ENCODE results near the gene SARDH. TPM values are rescaled to one million over a fixed set of nuclear protein-coding genes. Genes with fewer than 3 reads are reported as not detected.

The SARDH gene
- polyA plus RNA-seq, 3 donors: not detected

DNA sequence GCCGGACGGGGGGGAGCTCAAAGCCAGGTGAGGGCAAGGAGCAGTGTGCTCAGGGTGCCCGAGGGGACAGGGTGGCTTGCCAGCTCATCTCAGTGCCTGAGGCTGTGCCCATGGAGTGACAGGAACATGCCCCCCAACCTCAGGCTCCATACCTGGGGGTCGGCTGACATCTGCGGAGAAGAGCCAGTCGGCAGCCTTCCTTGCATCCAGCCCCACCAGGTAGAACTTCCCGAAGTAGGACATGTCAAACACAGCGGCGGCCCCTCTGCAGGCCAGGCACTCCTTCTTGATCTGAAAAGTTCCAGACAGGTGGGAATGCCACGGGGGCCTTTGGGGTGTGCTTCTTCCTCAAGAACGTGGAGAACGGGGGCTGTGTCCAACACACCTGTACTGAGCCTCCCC is 42.1 kb downstream of the SARDH start:
- 97% methylated on average over 10 of the region's 12 CpGs for WGBS (ENCODE audit: insufficient coverage)
- no peak overlapping the region for H3K9ac ChIP-seq (ENCODE audit: insufficient read depth, low read length, poor library complexity, severe bottlenecking)
- H3K79me2 ChIP-seq (ENCODE audit: insufficient read depth, low read length): no peaks in the 10 kb centered on the region
- intact Hi-C loops (cut with micrococcal nuclease): no loop called here
- H3K4me3 Mint-ChIP-seq: no peak overlapping the region
- H3K9me3 ChIP-seq (replicated peaks in 1 of 2; ENCODE audit: control insufficient read depth in 1 of 2, insufficient read depth in 1 of 2, low read length in 2 of 2): no peaks in the 10 kb centered on the region
- H3K4me1 Mint-ChIP-seq: no peaks in the 10 kb centered on the region
- peaks cover 5 to 12% (median 9%) of the 10 kb centered on the region in 3 donors for H3K27me3 Mint-ChIP-seq (ENCODE audit: low read depth in 3 of 3)
- no peak overlapping the region for H3K4me2 ChIP-seq (replicated peaks; ENCODE audit: extremely low read depth, low read length, poor library complexity, severe bottlenecking)
- H3K27ac Mint-ChIP-seq: no peak overlapping the region
- H3K4me3 ChIP-seq (replicated peaks in 1 of 3; ENCODE audit: low read depth in 2 of 3, low read length in 3 of 3): no peak overlapping the region
- no peaks in the 10 kb centered on the region for H4K20me1 ChIP-seq (ENCODE audit: insufficient read depth, low read length)
- no peak for DNase-seq
- no peaks in the 10 kb centered on the region for H3K4me1 ChIP-seq (ENCODE audit: control insufficient read depth in 1 of 2, insufficient read depth in 2 of 2, low read length in 2 of 2)
- no peak overlapping the region for H2AFZ ChIP-seq (ENCODE audit: insufficient read depth, low read depth, low read length, poor library complexity, severe bottlenecking)
- peaks cover 0 to 5% of the 10 kb centered on the region in 2 donors for H3K27me3 ChIP-seq (ENCODE audit: control insufficient read depth in 2 of 2, insufficient read depth in 2 of 2, low read length in 2 of 2)
- no peaks in the 10 kb centered on the region for H3K36me3 ChIP-seq (replicated peaks in 1 of 2; ENCODE audit: control insufficient read depth in 1 of 2, insufficient read depth in 2 of 2, low read length in 2 of 2)
- H3K36me3 Mint-ChIP-seq: no peaks in the 10 kb centered on the region
- H3K9me3 Mint-ChIP-seq: no peaks in the 10 kb centered on the region
- TF ChIP-seq, protein P1, sequence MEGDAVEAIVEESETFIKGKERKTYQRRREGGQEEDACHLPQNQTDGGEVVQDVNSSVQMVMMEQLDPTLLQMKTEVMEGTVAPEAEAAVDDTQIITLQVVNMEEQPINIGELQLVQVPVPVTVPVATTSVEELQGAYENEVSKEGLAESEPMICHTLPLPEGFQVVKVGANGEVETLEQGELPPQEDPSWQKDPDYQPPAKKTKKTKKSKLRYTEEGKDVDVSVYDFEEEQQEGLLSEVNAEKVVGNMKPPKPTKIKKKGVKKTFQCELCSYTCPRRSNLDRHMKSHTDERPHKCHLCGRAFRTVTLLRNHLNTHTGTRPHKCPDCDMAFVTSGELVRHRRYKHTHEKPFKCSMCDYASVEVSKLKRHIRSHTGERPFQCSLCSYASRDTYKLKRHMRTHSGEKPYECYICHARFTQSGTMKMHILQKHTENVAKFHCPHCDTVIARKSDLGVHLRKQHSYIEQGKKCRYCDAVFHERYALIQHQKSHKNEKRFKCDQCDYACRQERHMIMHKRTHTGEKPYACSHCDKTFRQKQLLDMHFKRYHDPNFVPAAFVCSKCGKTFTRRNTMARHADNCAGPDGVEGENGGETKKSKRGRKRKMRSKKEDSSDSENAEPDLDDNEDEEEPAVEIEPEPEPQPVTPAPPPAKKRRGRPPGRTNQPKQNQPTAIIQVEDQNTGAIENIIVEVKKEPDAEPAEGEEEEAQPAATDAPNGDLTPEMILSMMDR (IDR thresholded peaks at IDR 0.05): no peak
- H3K27ac ChIP-seq (ENCODE audit: low read depth in 1 of 2, low read length in 2 of 2): no peak overlapping the region

DNA sequence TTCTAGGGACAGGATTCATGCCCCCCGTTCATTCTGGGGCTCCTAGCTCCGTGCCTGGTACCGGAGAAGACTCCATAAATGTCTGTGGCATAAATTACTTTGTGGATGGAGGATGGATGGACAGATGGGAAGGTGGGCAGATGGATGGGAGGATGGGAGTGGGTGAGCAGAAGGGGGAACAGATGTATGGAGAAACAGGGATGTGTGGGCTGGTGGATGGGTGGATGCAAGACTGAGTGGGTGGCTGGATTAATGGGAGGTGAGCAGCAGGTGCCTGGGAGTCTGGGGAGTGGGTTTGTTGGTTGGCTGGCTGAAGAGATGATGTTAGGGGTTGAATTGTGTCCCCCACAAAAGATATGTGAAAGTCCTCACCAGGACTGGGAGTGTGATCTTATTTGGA is 43.5 kb downstream of the SARDH start:
- H3K4me2 ChIP-seq (replicated peaks; ENCODE audit: extremely low read depth, low read length, poor library complexity, severe bottlenecking): no peak overlapping the region
- no peaks in the 10 kb centered on the region for H3K36me3 Mint-ChIP-seq
- TF ChIP-seq, protein P1 (IDR thresholded peaks at IDR 0.05): no peak
- DNase-seq: no peak
- H4K20me1 ChIP-seq (ENCODE audit: insufficient read depth, low read length): no peaks in the 10 kb centered on the region
- H3K36me3 ChIP-seq (replicated peaks in 1 of 2; ENCODE audit: control insufficient read depth in 1 of 2, insufficient read depth in 2 of 2, low read length in 2 of 2): no peaks in the 10 kb centered on the region
- H2AFZ ChIP-seq (ENCODE audit: insufficient read depth, low read depth, low read length, poor library complexity, severe bottlenecking): no peak overlapping the region
- H3K27ac Mint-ChIP-seq: no peak overlapping the region
- H3K9me3 ChIP-seq (replicated peaks in 1 of 2; ENCODE audit: control insufficient read depth in 1 of 2, insufficient read depth in 1 of 2, low read length in 2 of 2): no peaks in the 10 kb centered on the region
- intact Hi-C loops (cut with micrococcal nuclease): no loop called here
- WGBS (ENCODE audit: insufficient coverage): 67% methylated on average over 3 of the region's 3 CpGs
- H3K79me2 ChIP-seq (ENCODE audit: insufficient read depth, low read length): no peaks in the 10 kb centered on the region
- no peaks in the 10 kb centered on the region for H3K9me3 Mint-ChIP-seq
- H3K4me3 ChIP-seq (replicated peaks in 1 of 3; ENCODE audit: low read depth in 2 of 3, low read length in 3 of 3): no peak overlapping the region
- no peak overlapping the region for H3K4me3 Mint-ChIP-seq
- H3K4me1 Mint-ChIP-seq: no peaks in the 10 kb centered on the region
- H3K27ac ChIP-seq (ENCODE audit: low read depth in 1 of 2, low read length in 2 of 2): no peak overlapping the region
- peaks cover 3 to 7% (median 6%) of the 10 kb centered on the region in 3 donors for H3K27me3 Mint-ChIP-seq (ENCODE audit: low read depth in 3 of 3)
- no peak overlapping the region for H3K9ac ChIP-seq (ENCODE audit: insufficient read depth, low read length, poor library complexity, severe bottlenecking)
- H3K4me1 ChIP-seq (ENCODE audit: control insufficient read depth in 1 of 2, insufficient read depth in 2 of 2, low read length in 2 of 2): no peaks in the 10 kb centered on the region
- H3K27me3 ChIP-seq (ENCODE audit: control insufficient read depth in 2 of 2, insufficient read depth in 2 of 2, low read length in 2 of 2): peaks cover 0 to 3% of the 10 kb centered on the region in 2 donors
